ENCODE data around the gene TNNT3. TPM values are rescaled to one million over a fixed set of nuclear protein-coding genes. Genes with fewer than 3 reads are reported as not detected.
A peak's percentile ranks its signal among the peaks of the same experiment; 100 is the strongest.

TNNT3 gene
- total RNA-seq, 2 experiments from 2014 or later, result 2.3 to 3.3 TPM

- intact Hi-C loops (cut with micrococcal nuclease), result loop anchor here (2.0 kb wide), 1 partner anchor 39 kb away; the partner anchor contains the start of gene LSP1
- Mint-ChIP-seq H3K27ac (peak within 1 kb of the TSS; percentile 39), H3K9me3 (no peaks in the 10 kb centered on the region), H3K27me3 (ENCODE audit: low read depth) (no peaks in the 10 kb centered on the region), H3K4me3 (peak within 1 kb of the TSS; percentile 79), H3K4me1 (ENCODE audit: low read depth) (peaks cover 23% of the 10 kb centered on the region), H3K36me3 (ENCODE audit: low read depth) (peaks cover 6% of the 10 kb centered on the region)
- no peak for DNase-seq
- CTCF ChIA-PET, result interaction anchor here (0.9 to 2.0 kb wide), 3 partner anchors 9 to 197 kb away, joined by 3 to 11 read pairs (median 9); no protein-coding TSS in a partner anchor
Observed at GRCh38 chr11:1891831-1892115, 27.7 kb upstream of the TNNT3 start, which contains the start of gene PRR33. Gene PRR33, minus strand, starts transcription at chr11:1891895. Its CDS starts 1,311 bp downstream, at chr11:1890584.

- intact Hi-C loops (cut with micrococcal nuclease), result no loop called here
- Mint-ChIP-seq H3K4me1 (ENCODE audit: low read depth) (peaks cover 23% of the 10 kb centered on the region), H3K27ac (peak overlapping the region; percentile 39), H3K9me3 (no peaks in the 10 kb centered on the region), H3K27me3 (ENCODE audit: low read depth) (no peaks in the 10 kb centered on the region), H3K36me3 (ENCODE audit: low read depth) (peaks cover 6% of the 10 kb centered on the region), H3K4me3 (no peak overlapping the region)
- DNase-seq, result no peak
- CTCF ChIA-PET, result interaction anchor here (2.0 kb wide), 1 partner anchor 10 kb away, joined by 11 read pairs; no protein-coding TSS in a partner anchor
Observed at GRCh38 chr11:1892116-1892515, 27.4 kb upstream of the TNNT3 start.

- Mint-ChIP-seq H3K9me3 (no peaks in the 10 kb centered on the region), H3K27ac (no peak overlapping the region), H3K4me3 (no peak overlapping the region)
Observed at GRCh38 chr11:1892558-1892957, 26.9 kb upstream of the TNNT3 start.

GRCh38 chr11:1893581-1894359 lies 25.7 kb upstream of the TNNT3 start:
- intact Hi-C loops (cut with micrococcal nuclease), result loop anchor here (1.0 kb wide), 1 partner anchor 46 kb away; no protein-coding TSS in a partner anchor
- CTCF ChIA-PET, result no interaction called here
- Mint-ChIP-seq H3K36me3 (ENCODE audit: low read depth) (peaks cover 5% of the 10 kb centered on the region), H3K27ac (no peak overlapping the region), H3K4me3 (no peak overlapping the region), H3K4me1 (ENCODE audit: low read depth) (peaks cover 19% of the 10 kb centered on the region), H3K27me3 (ENCODE audit: low read depth) (no peaks in the 10 kb centered on the region), H3K9me3 (no peaks in the 10 kb centered on the region)
- no peak for DNase-seq

More at GRCh38 chr11:1892558-1892957, 26.9 kb upstream of the TNNT3 start:
- peaks cover 23% of the 10 kb centered on the region for H3K4me1 Mint-ChIP-seq (ENCODE audit: low read depth)
- peaks cover 6% of the 10 kb centered on the region for H3K36me3 Mint-ChIP-seq (ENCODE audit: low read depth)
- no peaks in the 10 kb centered on the region for H3K27me3 Mint-ChIP-seq (ENCODE audit: low read depth)
- CTCF ChIA-PET, result no interaction called here
- intact Hi-C loops (cut with micrococcal nuclease), result no loop called here
- no peak for DNase-seq

- intact Hi-C loops (cut with micrococcal nuclease), result loop anchor here (1.0 kb wide), 1 partner anchor 45 kb away; no protein-coding TSS in a partner anchor
- H3K4me1 Mint-ChIP-seq (ENCODE audit: low read depth), result peaks cover 16% of the 10 kb centered on the region
Observed at GRCh38 chr11:1894759-1895158, 24.7 kb upstream of the TNNT3 start.

GRCh38 chr11:1896468-1896867 lies 23.0 kb upstream of the TNNT3 start:
- Mint-ChIP-seq H3K36me3 (ENCODE audit: low read depth) (peaks cover 2% of the 10 kb centered on the region), H3K27me3 (ENCODE audit: low read depth) (no peaks in the 10 kb centered on the region), H3K4me1 (ENCODE audit: low read depth) (peaks cover 8% of the 10 kb centered on the region), H3K27ac (no peak overlapping the region), H3K4me3 (no peak overlapping the region), H3K9me3 (no peaks in the 10 kb centered on the region)
- CTCF ChIA-PET, result interaction anchor here (1.3 kb wide), 1 partner anchor 106 kb away, joined by 3 read pairs; no protein-coding TSS in a partner anchor
- DNase-seq, result no peak
- intact Hi-C loops (cut with micrococcal nuclease), result no loop called here

More at GRCh38 chr11:1894759-1895158, 24.7 kb upstream of the TNNT3 start:
- CTCF ChIA-PET, result no interaction called here
- Mint-ChIP-seq H3K9me3 (no peaks in the 10 kb centered on the region), H3K27ac (no peak overlapping the region), H3K27me3 (ENCODE audit: low read depth) (no peaks in the 10 kb centered on the region), H3K4me3 (no peak overlapping the region), H3K36me3 (ENCODE audit: low read depth) (peaks cover 2% of the 10 kb centered on the region)
- DNase-seq, result no peak

- CTCF ChIA-PET, result interaction anchor here (1.0 to 1.3 kb wide), 2 partner anchors 64 to 105 kb away, joined by 3 to 4 read pairs; no protein-coding TSS in a partner anchor
Observed at GRCh38 chr11:1896923-1897322, 22.6 kb upstream of the TNNT3 start.

GRCh38 chr11:1899090-1899489 lies 20.4 kb upstream of the TNNT3 start:
- Mint-ChIP-seq H3K9me3 (no peaks in the 10 kb centered on the region), H3K36me3 (ENCODE audit: low read depth) (no peaks in the 10 kb centered on the region), H3K27ac (no peak overlapping the region), H3K27me3 (ENCODE audit: low read depth) (no peaks in the 10 kb centered on the region), H3K4me3 (no peak overlapping the region), H3K4me1 (ENCODE audit: low read depth) (no peaks in the 10 kb centered on the region)
- no peak for DNase-seq
- CTCF ChIA-PET, result interaction anchor here (0.7 kb wide), 1 partner anchor 57 kb away, joined by 3 read pairs; no protein-coding TSS in a partner anchor
- intact Hi-C loops (cut with micrococcal nuclease), result no loop called here

More at GRCh38 chr11:1896923-1897322, 22.6 kb upstream of the TNNT3 start:
- no peaks in the 10 kb centered on the region for H3K27me3 Mint-ChIP-seq (ENCODE audit: low read depth)
- no peak overlapping the region for H3K4me3 Mint-ChIP-seq
- intact Hi-C loops (cut with micrococcal nuclease), result no loop called here
- H3K4me1 Mint-ChIP-seq (ENCODE audit: low read depth), result peaks cover 5% of the 10 kb centered on the region
- H3K9me3 Mint-ChIP-seq, result no peaks in the 10 kb centered on the region
- peaks cover 2% of the 10 kb centered on the region for H3K36me3 Mint-ChIP-seq (ENCODE audit: low read depth)
- DNase-seq, result no peak
- no peak overlapping the region for H3K27ac Mint-ChIP-seq

GRCh38 chr11:1899686-1900085 lies 19.8 kb upstream of the TNNT3 start:
- H3K4me1 Mint-ChIP-seq (ENCODE audit: low read depth), result no peaks in the 10 kb centered on the region
- H3K27me3 Mint-ChIP-seq (ENCODE audit: low read depth), result no peaks in the 10 kb centered on the region
- H3K27ac Mint-ChIP-seq, result no peak overlapping the region
- no peaks in the 10 kb centered on the region for H3K9me3 Mint-ChIP-seq
- intact Hi-C loops (cut with micrococcal nuclease), result no loop called here
- CTCF ChIA-PET, result no interaction called here
- no peak overlapping the region for H3K4me3 Mint-ChIP-seq
- H3K36me3 Mint-ChIP-seq (ENCODE audit: low read depth), result no peaks in the 10 kb centered on the region
- DNase-seq, result no peak

- Mint-ChIP-seq H3K4me1 (ENCODE audit: low read depth) (no peaks in the 10 kb centered on the region), H3K4me3 (no peak overlapping the region), H3K9me3 (no peaks in the 10 kb centered on the region), H3K36me3 (ENCODE audit: low read depth) (no peaks in the 10 kb centered on the region), H3K27me3 (ENCODE audit: low read depth) (no peaks in the 10 kb centered on the region), H3K27ac (no peak overlapping the region)
- no peak for DNase-seq
- intact Hi-C loops (cut with micrococcal nuclease), result no loop called here
- CTCF ChIA-PET, result interaction anchor here (0.8 to 1.3 kb wide), 3 partner anchors 95 to 253 kb away, joined by 3 read pairs; no protein-coding TSS in a partner anchor
Observed at GRCh38 chr11:1906181-1906580, 13.3 kb upstream of the TNNT3 start.

GRCh38 chr11:1906611-1907423 lies 12.7 kb upstream of the TNNT3 start:
- Mint-ChIP-seq H3K36me3 (ENCODE audit: low read depth) (no peaks in the 10 kb centered on the region), H3K27me3 (ENCODE audit: low read depth) (no peaks in the 10 kb centered on the region), H3K4me3 (no peak overlapping the region), H3K4me1 (ENCODE audit: low read depth) (no peaks in the 10 kb centered on the region), H3K27ac (no peak overlapping the region), H3K9me3 (no peaks in the 10 kb centered on the region)
- intact Hi-C loops (cut with micrococcal nuclease), result no loop called here
- CTCF ChIA-PET, result interaction anchor here (0.8 to 1.3 kb wide), 3 partner anchors 95 to 254 kb away, joined by 3 read pairs; no protein-coding TSS in a partner anchor
- DNase-seq, result no peak

- Mint-ChIP-seq H3K27me3 (ENCODE audit: low read depth) (no peaks in the 10 kb centered on the region), H3K4me3 (no peak overlapping the region), H3K9me3 (no peaks in the 10 kb centered on the region), H3K36me3 (ENCODE audit: low read depth) (no peaks in the 10 kb centered on the region), H3K4me1 (ENCODE audit: low read depth) (no peaks in the 10 kb centered on the region), H3K27ac (no peak overlapping the region)
- DNase-seq, result no peak
- intact Hi-C loops (cut with micrococcal nuclease), result no loop called here
- CTCF ChIA-PET, result interaction anchor here (0.7 kb wide), 1 partner anchor 91 kb away, joined by 3 read pairs; no protein-coding TSS in a partner anchor
Observed at GRCh38 chr11:1908618-1909017, 10.9 kb upstream of the TNNT3 start.
